H1 (cell line): ENCODE measurements around the gene SIGLEC7. TPM values are rescaled to one million over a fixed set of nuclear protein-coding genes. Genes with fewer than 3 reads are reported as not detected.

Source experiments
- CTCF ChIA-PET: fragments of 300-600 bp; sonication (Branson Sonifier 250); formaldehyde crosslinking; loops from one replicate; lab custom pipeline; 2021; ENCODE audit not compliant: partially characterized antibody; lab: Charles Lee
- POLR2A ChIA-PET: fragments of 300-600 bp; sonication (Branson Sonifier 250); formaldehyde crosslinking; loops from one replicate; lab custom pipeline; 2021; ENCODE audit warnings: inconsistent platforms; ENCODE audit not compliant: partially characterized antibody; lab: Charles Lee
- DNase-seq, 2 experiments: peaks; one replicate each; pipeline versions ENCODE4 v3.0.0 to v3.0.0-alpha.2; 2010 to 2022; ENCODE audit warnings: low spot score in 2 of 2, low read depth in 1 of 2, mixed read lengths in 1 of 2
- FAIRE-seq: peaks from 2 replicates; lab custom pipeline; 2011; peaks lifted over from hg19 to GRCh38; lab: Jason Lieb, UNC
- H2AFZ ChIP-seq: 2 replicates; pipeline ENCODE4 v1.8.1; 2012; ENCODE audit warnings: low read length, inconsistent platforms
- H2AK5ac ChIP-seq: 2 replicates; pipeline ENCODE4 v1.6.1; 2013; ENCODE audit warnings: low read depth, low read length
- H2BK120ac ChIP-seq: replicated peaks from 2 replicates; pipeline ENCODE3; 2013; ENCODE audit warnings: low read depth, low read length, inconsistent platforms
- H2BK12ac ChIP-seq: 2 replicates; pipeline ENCODE4 v1.6.1; 2013; ENCODE audit warnings: low read depth, low read length
- H2BK15ac ChIP-seq: 2 replicates; pipeline ENCODE4 v1.6.1; 2013; ENCODE audit warnings: low read length
- H2BK20ac ChIP-seq: 2 replicates; pipeline ENCODE4 v1.6.1; 2013; ENCODE audit warnings: low read length
- H2BK5ac ChIP-seq: 2 replicates; pipeline ENCODE4 v1.6.1; 2013; ENCODE audit warnings: low read depth, low read length
- H3K14ac ChIP-seq: 2 replicates; pipeline ENCODE4 v1.6.1; 2013; ENCODE audit warnings: inconsistent platforms; ENCODE audit not compliant: insufficient read length
- H3K18ac ChIP-seq: 2 replicates; pipeline ENCODE4 v1.6.1; 2013; ENCODE audit warnings: low read length; ENCODE audit errors: extremely low read depth
- H3K23ac ChIP-seq: 2 replicates; pipeline ENCODE4 v1.6.1; 2013; ENCODE audit warnings: inconsistent platforms; ENCODE audit not compliant: insufficient read length
- H3K23me2 ChIP-seq: 2 replicates; pipeline ENCODE4 v1.6.1; 2013; ENCODE audit warnings: low read depth, low read length
- H3K27ac ChIP-seq: 2 replicates; pipeline ENCODE4 v1.6.1; 2011; ENCODE audit warnings: low read depth, low read length, inconsistent platforms
- H3K27me3 ChIP-seq, 4 experiments: replicated peaks in 1 of 4; 1 replicate in 1 of 4; 2 replicates in 3 of 4; pipeline versions ENCODE4 v1.6.1 to v1.8.1; 2011 to 2013; ENCODE audit warnings: low read length in 3 of 4, mild to moderate bottlenecking in 3 of 4, inconsistent platforms in 2 of 4, mixed read lengths in 2 of 4, moderate library complexity in 1 of 4; ENCODE audit not compliant: control insufficient read depth in 3 of 4, insufficient read depth in 3 of 4; ENCODE audit errors: extremely low read depth in 1 of 4
- H3K36me3 ChIP-seq, 4 experiments: 2 replicates each; pipeline versions ENCODE4 v1.6.1 to v1.8.1; 2011 to 2013; ENCODE audit warnings: mild to moderate bottlenecking in 4 of 4, low read length in 3 of 4, moderate library complexity in 2 of 4, control low read depth in 1 of 4, inconsistent platforms in 1 of 4; ENCODE audit not compliant: insufficient read depth in 4 of 4, control insufficient read depth in 2 of 4
- H3K4ac ChIP-seq: replicated peaks from 2 replicates; pipeline ENCODE3; 2013; ENCODE audit warnings: low read length, low read depth, mixed read lengths, inconsistent platforms; ENCODE audit not compliant: insufficient read length
- H3K4me1 ChIP-seq, 4 experiments: replicated peaks in 1 of 4; 1 replicate in 1 of 4; 2 replicates in 3 of 4; pipeline versions ENCODE4 v1.6.1 to v1.8.1; 2011 to 2013; ENCODE audit warnings: low read length in 3 of 4, inconsistent platforms in 2 of 4, mixed read lengths in 1 of 4; ENCODE audit not compliant: insufficient read depth in 4 of 4, control insufficient read depth in 3 of 4
- H3K4me2 ChIP-seq, 2 experiments: 2 replicates each; pipeline versions ENCODE4 v1.6.1 to v1.8.1; 2011 to 2013; ENCODE audit warnings: low read depth in 2 of 2, low read length in 2 of 2, control low read depth in 1 of 2, inconsistent platforms in 1 of 2, mild to moderate bottlenecking in 1 of 2; ENCODE audit not compliant: insufficient read depth in 1 of 2
- H3K4me3 ChIP-seq, 4 experiments: fragments of 200-600, 300-600 bp in 1 of 4; sonication (generic), shearing (Covaris generic), sonication (Bioruptor Twin) in 1 of 4; 2 replicates each; pipeline versions ENCODE4 v1.5.1 to v1.8.1; 2011 to 2016; ENCODE audit warnings: low read length in 4 of 4, low read depth in 3 of 4, control low read depth in 2 of 4, inconsistent platforms in 2 of 4, mild to moderate bottlenecking in 2 of 4, mixed read lengths in 1 of 4, moderate library complexity in 1 of 4; ENCODE audit not compliant: insufficient read depth in 2 of 4; ENCODE audit errors: extremely low read depth in 1 of 4
- H3K56ac ChIP-seq: replicated peaks from 2 replicates; pipeline ENCODE3; 2013; ENCODE audit warnings: low read depth, mild to moderate bottlenecking, mixed read lengths, low read length, inconsistent platforms; ENCODE audit not compliant: insufficient read length
- H3K79me1 ChIP-seq: 2 replicates; pipeline ENCODE4 v1.6.1; 2013; ENCODE audit warnings: low read depth, low read length, control low read depth
- H3K79me2 ChIP-seq, 2 experiments: 2 replicates each; pipeline versions ENCODE4 v1.6.1 to v1.8.1; 2012 to 2013; ENCODE audit warnings: low read length in 2 of 2, mild to moderate bottlenecking in 2 of 2, inconsistent platforms in 1 of 2; ENCODE audit not compliant: insufficient read depth in 2 of 2, control insufficient read depth in 1 of 2
- H3K9ac ChIP-seq, 4 experiments: replicated peaks in 1 of 4; 1 replicate in 1 of 4; 2 replicates in 3 of 4; pipeline versions ENCODE4 v1.6.1 to v1.8.1; 2011 to 2013; ENCODE audit warnings: low read depth in 3 of 4, low read length in 3 of 4, control low read depth in 2 of 4, mild to moderate bottlenecking in 2 of 4, moderate library complexity in 2 of 4, inconsistent platforms in 1 of 4; ENCODE audit errors: extremely low read depth in 1 of 4
- H3K9me3 ChIP-seq, 2 experiments: 2 replicates each; pipeline versions ENCODE4 v1.6.1 to v1.8.1; 2012 to 2013; ENCODE audit warnings: mild to moderate bottlenecking in 2 of 2, moderate library complexity in 2 of 2, control low read depth in 1 of 2, inconsistent platforms in 1 of 2, low read depth in 1 of 2, low read length in 1 of 2, mixed read lengths in 1 of 2; ENCODE audit not compliant: insufficient read depth in 2 of 2
- H4K20me1 ChIP-seq, 2 experiments: replicated peaks in 1 of 2; 2 replicates each; pipeline versions ENCODE3 to v1.8.1; 2011 to 2013; ENCODE audit warnings: inconsistent platforms in 2 of 2, low read length in 2 of 2, mild to moderate bottlenecking in 1 of 2; ENCODE audit not compliant: insufficient read depth in 2 of 2, control insufficient read depth in 1 of 2
- H4K5ac ChIP-seq: 2 replicates; pipeline ENCODE4 v1.6.1; 2013; ENCODE audit warnings: low read length, low read depth, mixed read lengths, inconsistent platforms; ENCODE audit not compliant: insufficient read length
- H4K8ac ChIP-seq: 2 replicates; pipeline ENCODE4 v1.8.0; 2013; ENCODE audit warnings: mild to moderate bottlenecking, moderate library complexity, low read length, inconsistent platforms; ENCODE audit not compliant: insufficient read depth; ENCODE audit errors: extremely low read depth
- H4K91ac ChIP-seq: replicated peaks from 2 replicates; pipeline ENCODE3; 2013; ENCODE audit warnings: low read length, mixed read lengths, inconsistent platforms; ENCODE audit not compliant: insufficient read length
- CBX8 ChIP-seq: fragments of 300-800, 300-1000 bp; sonication (generic); IDR thresholded peaks from 2 replicates; pipeline ENCODE4 v1.7.1; 2016; ENCODE audit warnings: low read depth, low read length, borderline replicate concordance
- CHD2 ChIP-seq: IDR thresholded peaks from 2 replicates; pipeline ENCODE4 v1.6.1; 2012; ENCODE audit warnings: low read length, improper control_type of control experiment
- JUN ChIP-seq: IDR thresholded peaks from 2 replicates; pipeline ENCODE4 v1.6.1; 2011; ENCODE audit warnings: low read depth, mild to moderate bottlenecking, improper control_type of control experiment, low read length
- SAP30 ChIP-seq: fragments of 300-600 bp; sonication (generic); IDR thresholded peaks from 2 replicates; pipeline ENCODE4 v1.7.1; 2012; ENCODE audit warnings: low read length, moderate library complexity, mild to moderate bottlenecking, inconsistent platforms; ENCODE audit not compliant: insufficient read depth, insufficient replicate concordance
- SUZ12 ChIP-seq: fragments of 200-600 bp; sonication (generic); IDR thresholded peaks from 2 replicates; pipeline ENCODE4 v1.6.1; 2012; ENCODE audit warnings: mild to moderate bottlenecking, inconsistent platforms, low read length, moderate library complexity, mixed read lengths
- ZNF274 ChIP-seq: IDR thresholded peaks from 2 replicates; pipeline ENCODE4 v1.7.0; 2012; ENCODE audit warnings: low read length, borderline replicate concordance; ENCODE audit errors: extremely low read depth
- WGBS, 2 experiments: shearing (Covaris generic) in 1 of 2; methylation state at CpG; one replicate each; pipeline versions ENCODE4 v1.1.6 to v1.1.7; 2013 to 2015; ENCODE audit warnings: low lambda C conversion rate in 2 of 2, mixed read lengths in 2 of 2, inconsistent platforms in 1 of 2, low coverage in 1 of 2, missing lambda C conversion rate in 1 of 2; ENCODE audit not compliant: insufficient replicate concordance in 2 of 2, insufficient coverage in 1 of 2, insufficient read length in 1 of 2; ENCODE audit errors: extremely low coverage in 1 of 2, missing lambda C conversion rate in 1 of 2; 5-methylcytosine and 5-hydroxymethylcytosine counted together
- polyA plus RNA-seq, 7 experiments: library from polyadenylated mRNA; depleted of rRNA in 3 of 7; stranded (reverse) in 5 of 7; unstranded in 2 of 7; fragments of >200 nt in 5 of 7; fragments of 200-250 nt in 2 of 7; gene quantifications; 1 replicate in 5 of 7; 2 replicates in 1 of 7; 4 replicates in 1 of 7; pipeline versions ENCODE4 v1.2.1 to v1.2.3, GENCODE V29; 2011 to 2013; ENCODE audit warnings: missing spikeins in 2 of 7, mixed read lengths in 2 of 7
- total RNA-seq: library from RNA; stranded (reverse); fragmentation: NEBNext Ultra II Directional; extraction: Animal tissue kit (Norgen Biotek cat#: 25700); gene quantifications from 2 replicates; pipeline ENCODE4 v1.2.1, GENCODE V29; 2021

Gene SIGLEC7
- total and polyA plus RNA-seq, 2 of the 8 experiments (the other 6 are each of a cell fraction or from before 2014, with no cell fraction given), result not detected

GRCh38 chr19:51120160-51120559 lies 21.9 kb upstream of the SIGLEC7 start:
- Histone ChIP-seq H3K18ac (no peak overlapping the region), H3K4me1 (peaks cover 0 to 2% (median 0%) of the 10 kb centered on the region in 4 experiments; a peak in 1 of 7 replicates), H3K56ac (no peak overlapping the region), H2AFZ (no peak overlapping the region), H3K9ac (no peak overlapping the region), H3K79me1 (no peaks in the 10 kb centered on the region), H3K4ac (no peak overlapping the region), H3K27ac (no peak overlapping the region), H3K23me2 (no peaks in the 10 kb centered on the region; the same call in 1 of the 2 replicates), H2BK5ac (no peak overlapping the region), H2BK20ac (no peak overlapping the region), H3K79me2 (no peaks in the 10 kb centered on the region), H4K8ac (no peak overlapping the region), H3K27me3 (no peaks in the 10 kb centered on the region; a peak in 1 of 7 replicates), H2BK12ac (no peak overlapping the region), H3K9me3 (no peaks in the 10 kb centered on the region), H2AK5ac (no peak overlapping the region), H3K4me3 (no peak overlapping the region), H2BK15ac (no peak overlapping the region), H4K91ac (no peak overlapping the region), H4K5ac (no peak overlapping the region), H2BK120ac (no peak overlapping the region), H4K20me1 (no peaks in the 10 kb centered on the region), H3K4me2 (no peak overlapping the region), H3K23ac (no peak overlapping the region), H3K36me3 (no peaks in the 10 kb centered on the region), H3K14ac (no peak overlapping the region)
- 86% methylated on average over 6 of the region's 6 CpGs; no CpG with 5 or more reads in 1 of the 2 experiments for WGBS, 2 experiments
- POLR2A ChIA-PET, result no interaction called here
- TF ChIP-seq SUZ12 (no peak), ZNF274 (no peak), CBX8 (no peak), JUN (no peak), SAP30 (no peak), CHD2 (no peak)
- FAIRE-seq (no peak), DNase-seq (no peak)
- CTCF ChIA-PET, result interaction anchor here (0.8 to 1.5 kb wide), 5 partner anchors 9 to 99 kb away, joined by 3 to 5 read pairs (median 4); no protein-coding TSS in a partner anchor
